HCT116 (cell line): ENCODE measurements around the gene IL22RA2.
"Not testable (repeated sequence)": the region's sequence is repeated elsewhere in the genome, so short reads cannot be mapped to it uniquely, and the experiment has no call there.

Experiments
- CBX3 ChIP-seq: IDR thresholded peaks from 2 replicates; pipeline ENCODE4 v1.6.1; 2012; ENCODE audit warnings: low read depth
- ELF1 ChIP-seq: IDR thresholded peaks from 2 replicates; pipeline ENCODE4 v1.6.1; 2012; ENCODE audit warnings: low read depth, borderline replicate concordance
- EZH2 ChIP-seq: fragments of 200-600 bp; sonication (generic); IDR thresholded peaks from 2 replicates; pipeline ENCODE4 v1.6.1; 2017; ENCODE audit warnings: antibody characterized with exemption, mixed run types
- POLR2A ChIP-seq: IDR thresholded peaks from 2 replicates; pipeline ENCODE4 v1.7.0; 2011; ENCODE audit warnings: borderline replicate concordance; ENCODE audit not compliant: insufficient read depth, insufficient read length; ENCODE audit errors: extremely low read depth
- POLR2AphosphoS5 ChIP-seq: IDR thresholded peaks from 2 replicates; pipeline ENCODE4 v1.6.1; 2011; ENCODE audit warnings: mild to moderate bottlenecking, low read depth, low read length, moderate library complexity
- RAD21 ChIP-seq: IDR thresholded peaks from 2 replicates; pipeline ENCODE4 v1.6.1; 2012; ENCODE audit warnings: low read depth, mild to moderate bottlenecking
- SIN3A ChIP-seq: IDR thresholded peaks from 2 replicates; pipeline ENCODE4 v1.6.1; 2012; ENCODE audit warnings: low read depth
- TCF7L2 ChIP-seq: IDR thresholded peaks from 2 replicates; pipeline ENCODE4 v1.7.0; 2011; ENCODE audit warnings: borderline replicate concordance, inconsistent platforms; ENCODE audit not compliant: insufficient read depth, insufficient read length; ENCODE audit errors: extremely low read depth
- ZNF274 ChIP-seq: fragments of 200-500 bp; sonication (Bioruptor generic); IDR thresholded peaks from 2 replicates; pipeline ENCODE4 v1.6.1; 2014; ENCODE audit warnings: mild to moderate bottlenecking, low read depth, low read length, inconsistent platforms
- TF ChIP-seq, protein P1 (sequence below), 3 experiments: fragments of 200-600 bp in 1 of 3; sonication (generic) in 1 of 3; IDR thresholded peaks in 2 of 3; conservative IDR thresholded peaks in 1 of 3; 2 replicates each; pipeline ENCODE4 v1.5.1; 2012 to 2017; ENCODE audit warnings: low read depth in 2 of 3, low read length in 2 of 3, antibody characterized with exemption in 1 of 3, borderline replicate concordance in 1 of 3, control low read depth in 1 of 3, mild to moderate bottlenecking in 1 of 3, mixed read lengths in 1 of 3, mixed run types in 1 of 3, moderate library complexity in 1 of 3; ENCODE audit not compliant: insufficient read depth in 1 of 3
- TF ChIP-seq, protein P2 (sequence below): IDR thresholded peaks from 2 replicates; pipeline ENCODE4 v1.6.1; 2011; ENCODE audit warnings: mild to moderate bottlenecking, low read length, moderate library complexity; ENCODE audit not compliant: insufficient replicate concordance; ENCODE audit errors: extremely low read depth
- TF ChIP-seq, protein P3 (sequence below): IDR thresholded peaks from 2 replicates; pipeline ENCODE4 v1.6.1; 2012; ENCODE audit warnings: low read depth
- TF ChIP-seq, protein P4 (sequence below): IDR thresholded peaks from 2 replicates; pipeline ENCODE4 v1.6.1; 2012

DNA sequence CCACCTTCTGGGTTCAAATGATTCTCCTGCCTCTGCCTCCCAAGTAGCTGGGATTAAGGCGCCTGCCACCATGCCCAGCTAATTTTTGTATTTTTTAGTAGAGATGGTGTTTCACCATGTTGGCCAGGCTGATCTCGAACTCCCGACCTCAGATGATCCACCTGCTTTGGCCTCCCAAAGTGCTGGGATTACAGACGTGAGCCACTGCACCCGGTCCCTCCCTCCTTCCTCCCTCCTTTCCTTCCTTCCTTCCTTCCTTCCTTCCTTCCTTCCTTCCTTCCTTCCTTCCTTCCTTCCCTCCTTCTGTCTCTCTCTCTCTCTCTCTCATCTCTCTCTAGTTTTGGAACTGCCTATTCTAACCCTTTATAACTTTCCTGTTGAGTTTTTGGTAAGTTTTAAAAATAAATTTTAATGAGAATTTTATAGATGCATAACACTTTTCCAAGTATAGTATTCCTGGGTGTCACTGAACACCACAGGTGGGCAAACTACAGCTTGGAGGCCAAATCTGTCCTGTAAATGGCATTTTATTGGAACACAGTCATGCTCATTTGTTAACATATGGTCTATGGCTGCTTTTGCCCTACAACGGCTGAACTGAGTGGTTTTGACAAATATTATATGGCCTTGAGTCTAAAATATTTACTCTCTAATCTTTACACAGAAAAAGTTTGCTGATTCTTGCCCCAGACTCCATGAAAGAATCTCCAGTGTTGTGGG lies 66.2 kb downstream of the IL22RA2 start:
- TF ChIP-seq, protein P1, sequence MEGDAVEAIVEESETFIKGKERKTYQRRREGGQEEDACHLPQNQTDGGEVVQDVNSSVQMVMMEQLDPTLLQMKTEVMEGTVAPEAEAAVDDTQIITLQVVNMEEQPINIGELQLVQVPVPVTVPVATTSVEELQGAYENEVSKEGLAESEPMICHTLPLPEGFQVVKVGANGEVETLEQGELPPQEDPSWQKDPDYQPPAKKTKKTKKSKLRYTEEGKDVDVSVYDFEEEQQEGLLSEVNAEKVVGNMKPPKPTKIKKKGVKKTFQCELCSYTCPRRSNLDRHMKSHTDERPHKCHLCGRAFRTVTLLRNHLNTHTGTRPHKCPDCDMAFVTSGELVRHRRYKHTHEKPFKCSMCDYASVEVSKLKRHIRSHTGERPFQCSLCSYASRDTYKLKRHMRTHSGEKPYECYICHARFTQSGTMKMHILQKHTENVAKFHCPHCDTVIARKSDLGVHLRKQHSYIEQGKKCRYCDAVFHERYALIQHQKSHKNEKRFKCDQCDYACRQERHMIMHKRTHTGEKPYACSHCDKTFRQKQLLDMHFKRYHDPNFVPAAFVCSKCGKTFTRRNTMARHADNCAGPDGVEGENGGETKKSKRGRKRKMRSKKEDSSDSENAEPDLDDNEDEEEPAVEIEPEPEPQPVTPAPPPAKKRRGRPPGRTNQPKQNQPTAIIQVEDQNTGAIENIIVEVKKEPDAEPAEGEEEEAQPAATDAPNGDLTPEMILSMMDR (IDR thresholded peaks at IDR 0.05 in 2 of 3, conservative IDR thresholded peaks at IDR 0.05 in 1 of 3; ENCODE audit: borderline replicate concordance in 1 of 3, insufficient read depth in 1 of 3, low read depth in 2 of 3, low read length in 2 of 3), result not testable (repeated sequence)
- TF ChIP-seq POLR2A, POLR2AphosphoS5, SIN3A, ZNF274, ELF1, TCF7L2, EZH2, RAD21, CBX3: not testable (repeated sequence)
- TF ChIP-seq, protein P2, sequence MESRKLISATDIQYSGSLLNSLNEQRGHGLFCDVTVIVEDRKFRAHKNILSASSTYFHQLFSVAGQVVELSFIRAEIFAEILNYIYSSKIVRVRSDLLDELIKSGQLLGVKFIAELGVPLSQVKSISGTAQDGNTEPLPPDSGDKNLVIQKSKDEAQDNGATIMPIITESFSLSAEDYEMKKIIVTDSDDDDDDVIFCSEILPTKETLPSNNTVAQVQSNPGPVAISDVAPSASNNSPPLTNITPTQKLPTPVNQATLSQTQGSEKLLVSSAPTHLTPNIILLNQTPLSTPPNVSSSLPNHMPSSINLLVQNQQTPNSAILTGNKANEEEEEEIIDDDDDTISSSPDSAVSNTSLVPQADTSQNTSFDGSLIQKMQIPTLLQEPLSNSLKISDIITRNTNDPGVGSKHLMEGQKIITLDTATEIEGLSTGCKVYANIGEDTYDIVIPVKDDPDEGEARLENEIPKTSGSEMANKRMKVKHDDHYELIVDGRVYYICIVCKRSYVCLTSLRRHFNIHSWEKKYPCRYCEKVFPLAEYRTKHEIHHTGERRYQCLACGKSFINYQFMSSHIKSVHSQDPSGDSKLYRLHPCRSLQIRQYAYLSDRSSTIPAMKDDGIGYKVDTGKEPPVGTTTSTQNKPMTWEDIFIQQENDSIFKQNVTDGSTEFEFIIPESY, result not testable (repeated sequence)
- TF ChIP-seq, protein P3, sequence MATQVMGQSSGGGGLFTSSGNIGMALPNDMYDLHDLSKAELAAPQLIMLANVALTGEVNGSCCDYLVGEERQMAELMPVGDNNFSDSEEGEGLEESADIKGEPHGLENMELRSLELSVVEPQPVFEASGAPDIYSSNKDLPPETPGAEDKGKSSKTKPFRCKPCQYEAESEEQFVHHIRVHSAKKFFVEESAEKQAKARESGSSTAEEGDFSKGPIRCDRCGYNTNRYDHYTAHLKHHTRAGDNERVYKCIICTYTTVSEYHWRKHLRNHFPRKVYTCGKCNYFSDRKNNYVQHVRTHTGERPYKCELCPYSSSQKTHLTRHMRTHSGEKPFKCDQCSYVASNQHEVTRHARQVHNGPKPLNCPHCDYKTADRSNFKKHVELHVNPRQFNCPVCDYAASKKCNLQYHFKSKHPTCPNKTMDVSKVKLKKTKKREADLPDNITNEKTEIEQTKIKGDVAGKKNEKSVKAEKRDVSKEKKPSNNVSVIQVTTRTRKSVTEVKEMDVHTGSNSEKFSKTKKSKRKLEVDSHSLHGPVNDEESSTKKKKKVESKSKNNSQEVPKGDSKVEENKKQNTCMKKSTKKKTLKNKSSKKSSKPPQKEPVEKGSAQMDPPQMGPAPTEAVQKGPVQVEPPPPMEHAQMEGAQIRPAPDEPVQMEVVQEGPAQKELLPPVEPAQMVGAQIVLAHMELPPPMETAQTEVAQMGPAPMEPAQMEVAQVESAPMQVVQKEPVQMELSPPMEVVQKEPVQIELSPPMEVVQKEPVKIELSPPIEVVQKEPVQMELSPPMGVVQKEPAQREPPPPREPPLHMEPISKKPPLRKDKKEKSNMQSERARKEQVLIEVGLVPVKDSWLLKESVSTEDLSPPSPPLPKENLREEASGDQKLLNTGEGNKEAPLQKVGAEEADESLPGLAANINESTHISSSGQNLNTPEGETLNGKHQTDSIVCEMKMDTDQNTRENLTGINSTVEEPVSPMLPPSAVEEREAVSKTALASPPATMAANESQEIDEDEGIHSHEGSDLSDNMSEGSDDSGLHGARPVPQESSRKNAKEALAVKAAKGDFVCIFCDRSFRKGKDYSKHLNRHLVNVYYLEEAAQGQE, result not testable (repeated sequence)
- TF ChIP-seq, protein P4, sequence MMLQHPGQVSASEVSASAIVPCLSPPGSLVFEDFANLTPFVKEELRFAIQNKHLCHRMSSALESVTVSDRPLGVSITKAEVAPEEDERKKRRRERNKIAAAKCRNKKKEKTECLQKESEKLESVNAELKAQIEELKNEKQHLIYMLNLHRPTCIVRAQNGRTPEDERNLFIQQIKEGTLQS, result not testable (repeated sequence)
